Measurements from ENCODE around the gene GALNT7. TPM values are rescaled to one million over a fixed set of nuclear protein-coding genes. Genes with fewer than 3 reads are reported as not detected.

The GALNT7 gene
- total and polyA plus RNA-seq, 2 donors (not counting 3 experiments of a cell fraction or from before 2014, with no cell fraction given): 19.6 to 54.6 TPM

DNA sequence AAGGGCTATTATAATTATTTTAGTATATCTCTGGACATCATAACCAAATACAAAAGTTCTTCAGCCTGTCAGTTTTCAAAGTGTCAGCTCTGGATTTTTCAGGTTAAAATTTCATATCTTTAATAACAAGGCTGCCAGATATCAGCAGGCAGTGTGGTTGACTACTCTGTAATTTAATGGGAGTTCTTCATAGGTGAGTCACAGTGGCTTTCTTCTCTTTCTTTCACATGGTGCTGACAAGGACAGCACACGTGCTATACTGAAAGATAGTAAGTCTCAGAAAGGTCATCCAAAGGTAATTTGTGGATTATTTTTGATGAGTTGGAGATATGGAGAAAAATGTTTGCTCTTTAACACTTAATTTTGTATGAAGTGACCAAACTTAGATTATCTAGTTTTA is 43.2 kb downstream of the GALNT7 start:
- Histone ChIP-seq H3K27me3 (ENCODE audit: control insufficient read depth in 2 of 2, insufficient read depth in 2 of 2, low read length in 2 of 2) (no peaks in the 10 kb centered on the region), H3K9me3 (replicated peaks; ENCODE audit: control insufficient read depth, insufficient read depth, low read length) (no peaks in the 10 kb centered on the region), H4K20me1 (replicated peaks; ENCODE audit: control insufficient read depth, extremely low read depth, insufficient read depth, low read length) (no peaks in the 10 kb centered on the region), H3K4me3 (replicated peaks in 1 of 3; ENCODE audit: insufficient read depth in 1 of 3, low read depth in 1 of 3, low read length in 3 of 3) (no peak overlapping the region), H3K4me2 (ENCODE audit: insufficient read depth, low read length) (no peak overlapping the region), H3K36me3 (ENCODE audit: control insufficient read depth in 2 of 2, extremely low read depth in 1 of 2, insufficient read depth in 2 of 2, low read length in 2 of 2) (no peaks in the 10 kb centered on the region), H3K4me1 (ENCODE audit: control insufficient read depth, extremely low read depth, insufficient read depth, low read length) (peaks cover 24% of the 10 kb centered on the region), H3K27ac (ENCODE audit: insufficient read depth, low read depth, low read length) (no peak overlapping the region), H2AFZ (ENCODE audit: low read depth, low read length) (no peak overlapping the region), H3K9me1 (replicated peaks; ENCODE audit: control insufficient read depth, extremely low read depth, insufficient read depth, low read length) (no peaks in the 10 kb centered on the region), H3K9ac (replicated peaks; ENCODE audit: extremely low read depth, insufficient read depth, low read length) (no peak overlapping the region), H3K79me2 (ENCODE audit: control insufficient read depth, insufficient read depth, low read length) (peaks cover 2% of the 10 kb centered on the region)
- dilution Hi-C loops (cut with MboI; ENCODE audit: extremely low pct_ligation_motif_present, low sequenced_read_pairs) (no loop called here), intact Hi-C loops (cut with micrococcal nuclease) (loop anchor here (2.0 kb wide), 1 partner anchor 19 kb away; no protein-coding TSS in a partner anchor)
- ChIA-PET POLR2A (no interaction called here), CTCF (interaction anchor here (2.7 kb wide), 1 partner anchor 40 kb away, joined by 11 read pairs; no protein-coding TSS in a partner anchor)
- no peak for TF ChIP-seq EZH2 (IDR thresholded peaks at IDR 0.05; ENCODE audit: borderline replicate concordance, low read depth, low read length, severe bottlenecking)
- TF ChIP-seq POLR2A (IDR thresholded peaks at IDR 0.05; ENCODE audit: low read depth, low read length): no peak
- peak; percentile 21 for TF ChIP-seq GATA2 (IDR thresholded peaks at IDR 0.05; ENCODE audit: insufficient read depth, insufficient read length, low read depth, low read length)
- TF ChIP-seq POLR2AphosphoS5 (IDR thresholded peaks at IDR 0.05; ENCODE audit: insufficient read depth, low read depth, low read length): no peak
- TF ChIP-seq, protein P1, sequence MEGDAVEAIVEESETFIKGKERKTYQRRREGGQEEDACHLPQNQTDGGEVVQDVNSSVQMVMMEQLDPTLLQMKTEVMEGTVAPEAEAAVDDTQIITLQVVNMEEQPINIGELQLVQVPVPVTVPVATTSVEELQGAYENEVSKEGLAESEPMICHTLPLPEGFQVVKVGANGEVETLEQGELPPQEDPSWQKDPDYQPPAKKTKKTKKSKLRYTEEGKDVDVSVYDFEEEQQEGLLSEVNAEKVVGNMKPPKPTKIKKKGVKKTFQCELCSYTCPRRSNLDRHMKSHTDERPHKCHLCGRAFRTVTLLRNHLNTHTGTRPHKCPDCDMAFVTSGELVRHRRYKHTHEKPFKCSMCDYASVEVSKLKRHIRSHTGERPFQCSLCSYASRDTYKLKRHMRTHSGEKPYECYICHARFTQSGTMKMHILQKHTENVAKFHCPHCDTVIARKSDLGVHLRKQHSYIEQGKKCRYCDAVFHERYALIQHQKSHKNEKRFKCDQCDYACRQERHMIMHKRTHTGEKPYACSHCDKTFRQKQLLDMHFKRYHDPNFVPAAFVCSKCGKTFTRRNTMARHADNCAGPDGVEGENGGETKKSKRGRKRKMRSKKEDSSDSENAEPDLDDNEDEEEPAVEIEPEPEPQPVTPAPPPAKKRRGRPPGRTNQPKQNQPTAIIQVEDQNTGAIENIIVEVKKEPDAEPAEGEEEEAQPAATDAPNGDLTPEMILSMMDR (IDR thresholded peaks at IDR 0.05; ENCODE audit: extremely low read depth in 1 of 2, insufficient read depth in 1 of 2, low read depth in 1 of 2, low read length in 2 of 2): no peak
- TF ChIP-seq JUN (IDR thresholded peaks at IDR 0.05; ENCODE audit: borderline replicate concordance, insufficient read depth, insufficient read length, low read depth): peak; percentile 49
- peak; percentile 30 for TF ChIP-seq MAX (IDR thresholded peaks at IDR 0.05; ENCODE audit: insufficient read depth, insufficient read length)
- no peak for TF ChIP-seq MYC (IDR thresholded peaks at IDR 0.05; ENCODE audit: low read depth, low read length)
- peak; percentile 70 for TF ChIP-seq FOS (IDR thresholded peaks at IDR 0.05; ENCODE audit: borderline replicate concordance, insufficient read depth, low read length)
- no TSS peak for BruUV-seq (replicated peaks)
- DNase-seq (ENCODE audit: low read depth, low spot score): peak; percentile 53
- peak; percentile 69 for FAIRE-seq

All from endothelial cell of umbilical vein (primary cell).